ENCODE measurements around the gene CDIP1.

The CDIP1 gene

DNA sequence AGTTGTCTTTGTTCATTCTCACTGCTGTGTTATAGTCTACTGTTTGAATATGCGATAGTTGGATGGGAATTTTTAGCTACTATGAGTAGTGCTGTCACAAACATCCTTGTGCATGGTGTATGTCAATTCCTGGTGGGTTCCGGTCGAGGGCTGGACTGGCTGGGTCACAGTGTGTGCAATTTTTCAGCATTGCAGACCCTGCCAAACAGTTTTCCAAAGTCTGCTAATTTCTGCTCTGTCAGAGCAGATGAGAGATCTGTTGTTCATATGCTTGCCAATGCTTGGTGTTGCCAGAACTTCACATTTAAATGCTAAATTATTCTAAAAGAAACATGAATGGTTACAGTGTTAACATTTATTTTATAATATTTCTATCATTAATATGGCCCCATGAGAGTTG is 14.0 kb upstream of the CDIP1 start:
- no peaks in the 10 kb centered on the region for H3K4me1 ChIP-seq (ENCODE audit: low read length)
- H3K9me3 ChIP-seq (replicated peaks; ENCODE audit: insufficient read depth, low read length) = no peaks in the 10 kb centered on the region
- no peak overlapping the region for H3K27ac ChIP-seq (ENCODE audit: low read length)
- no peak overlapping the region for H3K9ac ChIP-seq (ENCODE audit: low read length)
- H3K36me3 ChIP-seq (replicated peaks; ENCODE audit: insufficient read depth, low read length) = no peaks in the 10 kb centered on the region
- no peak overlapping the region for H3K4me2 ChIP-seq (ENCODE audit: low read depth, low read length)
- no peak for DNase-seq
- no peaks in the 10 kb centered on the region for H4K20me1 ChIP-seq (ENCODE audit: insufficient read depth, low read length)
- H3K9me2 ChIP-seq (replicated peaks; ENCODE audit: insufficient read depth, low read length) = no peaks in the 10 kb centered on the region
- TF ChIP-seq, protein P1, sequence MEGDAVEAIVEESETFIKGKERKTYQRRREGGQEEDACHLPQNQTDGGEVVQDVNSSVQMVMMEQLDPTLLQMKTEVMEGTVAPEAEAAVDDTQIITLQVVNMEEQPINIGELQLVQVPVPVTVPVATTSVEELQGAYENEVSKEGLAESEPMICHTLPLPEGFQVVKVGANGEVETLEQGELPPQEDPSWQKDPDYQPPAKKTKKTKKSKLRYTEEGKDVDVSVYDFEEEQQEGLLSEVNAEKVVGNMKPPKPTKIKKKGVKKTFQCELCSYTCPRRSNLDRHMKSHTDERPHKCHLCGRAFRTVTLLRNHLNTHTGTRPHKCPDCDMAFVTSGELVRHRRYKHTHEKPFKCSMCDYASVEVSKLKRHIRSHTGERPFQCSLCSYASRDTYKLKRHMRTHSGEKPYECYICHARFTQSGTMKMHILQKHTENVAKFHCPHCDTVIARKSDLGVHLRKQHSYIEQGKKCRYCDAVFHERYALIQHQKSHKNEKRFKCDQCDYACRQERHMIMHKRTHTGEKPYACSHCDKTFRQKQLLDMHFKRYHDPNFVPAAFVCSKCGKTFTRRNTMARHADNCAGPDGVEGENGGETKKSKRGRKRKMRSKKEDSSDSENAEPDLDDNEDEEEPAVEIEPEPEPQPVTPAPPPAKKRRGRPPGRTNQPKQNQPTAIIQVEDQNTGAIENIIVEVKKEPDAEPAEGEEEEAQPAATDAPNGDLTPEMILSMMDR (IDR thresholded peaks at IDR 0.05; ENCODE audit: low read length) = no peak
- TF ChIP-seq EZH2 (optimal IDR thresholded peaks at IDR 0.05; ENCODE audit: low read depth, low read length) (no peak), EZH2phosphoT487 (IDR thresholded peaks at IDR 0.05; ENCODE audit: low read length) (no peak)
- no peaks in the 10 kb centered on the region for H3F3A ChIP-seq (ENCODE audit: insufficient read depth, low read length)
- H3K27me3 ChIP-seq (replicated peaks; ENCODE audit: insufficient read depth, low read length) = no peaks in the 10 kb centered on the region
- H3K79me2 ChIP-seq (ENCODE audit: low read length) = no peaks in the 10 kb centered on the region
- no peak overlapping the region for H3K4me3 ChIP-seq (ENCODE audit: low read length)
- H2AFZ ChIP-seq (ENCODE audit: low read length) = no peak overlapping the region

DNA sequence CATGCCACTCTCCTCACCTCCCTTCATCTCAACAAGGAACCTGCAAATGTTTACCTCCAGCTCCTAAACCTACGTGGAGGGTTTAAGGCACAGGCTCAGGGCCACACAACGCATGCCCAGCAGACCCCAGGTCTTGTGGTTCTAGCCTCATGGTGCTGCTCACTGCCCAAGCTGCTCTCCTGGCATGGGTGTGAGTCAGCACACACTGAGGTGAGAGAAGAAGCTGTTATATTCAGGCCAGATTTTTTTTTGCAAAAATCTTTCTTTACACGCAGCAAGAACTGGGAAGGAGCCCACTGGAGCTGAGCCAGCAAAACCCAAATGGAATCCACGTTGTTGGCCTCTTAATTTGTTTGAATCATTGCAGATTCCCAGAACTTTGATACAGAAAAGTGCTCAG is 12.0 kb upstream of the CDIP1 start:
- DNase-seq = no peak
- Histone ChIP-seq H3K79me2 (ENCODE audit: low read length) (no peaks in the 10 kb centered on the region), H3K4me3 (ENCODE audit: low read length) (no peak overlapping the region), H2AFZ (ENCODE audit: low read length) (no peak overlapping the region), H3K36me3 (replicated peaks; ENCODE audit: insufficient read depth, low read length) (no peaks in the 10 kb centered on the region), H3K4me1 (ENCODE audit: low read length) (no peaks in the 10 kb centered on the region), H4K20me1 (ENCODE audit: insufficient read depth, low read length) (no peaks in the 10 kb centered on the region), H3K9ac (ENCODE audit: low read length) (no peak overlapping the region), H3K4me2 (ENCODE audit: low read depth, low read length) (no peak overlapping the region), H3F3A (ENCODE audit: insufficient read depth, low read length) (no peaks in the 10 kb centered on the region), H3K27ac (ENCODE audit: low read length) (no peak overlapping the region), H3K9me2 (replicated peaks; ENCODE audit: insufficient read depth, low read length) (no peaks in the 10 kb centered on the region), H3K9me3 (replicated peaks; ENCODE audit: insufficient read depth, low read length) (no peaks in the 10 kb centered on the region), H3K27me3 (replicated peaks; ENCODE audit: insufficient read depth, low read length) (no peaks in the 10 kb centered on the region)
- TF ChIP-seq, protein P1 (IDR thresholded peaks at IDR 0.05; ENCODE audit: low read length) = no peak
- TF ChIP-seq EZH2phosphoT487 (IDR thresholded peaks at IDR 0.05; ENCODE audit: low read length) (no peak), EZH2 (optimal IDR thresholded peaks at IDR 0.05; ENCODE audit: low read depth, low read length) (no peak)

DNA sequence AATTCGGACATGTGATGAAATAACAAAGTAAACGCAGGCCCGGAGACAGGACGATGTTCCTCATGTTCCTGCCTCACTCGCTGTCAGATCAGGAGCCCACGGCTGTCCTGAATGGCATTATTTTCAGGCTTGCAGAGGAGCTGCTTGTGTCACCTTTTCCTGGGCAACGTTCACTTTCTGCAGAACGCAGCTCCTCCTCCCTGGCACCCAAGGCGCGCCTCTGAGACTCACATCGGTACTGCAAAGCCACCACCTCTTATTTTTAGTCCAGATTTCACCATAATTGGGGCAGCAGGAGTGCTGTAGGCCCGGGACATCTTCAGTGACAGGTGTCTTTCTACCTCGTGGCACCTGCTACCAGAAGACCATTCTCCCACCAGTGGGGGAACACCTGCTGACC is 9.6 kb upstream of the CDIP1 start:
- H3K27ac ChIP-seq (ENCODE audit: low read length) = no peak overlapping the region
- no peak for TF ChIP-seq EZH2 (optimal IDR thresholded peaks at IDR 0.05; ENCODE audit: low read depth, low read length)
- TF ChIP-seq EZH2phosphoT487 (IDR thresholded peaks at IDR 0.05; ENCODE audit: low read length) = no peak
- TF ChIP-seq, protein P1 (IDR thresholded peaks at IDR 0.05; ENCODE audit: low read length) = no peak
- no peaks in the 10 kb centered on the region for H4K20me1 ChIP-seq (ENCODE audit: insufficient read depth, low read length)
- H3F3A ChIP-seq (ENCODE audit: insufficient read depth, low read length) = no peaks in the 10 kb centered on the region
- no peak overlapping the region for H3K9ac ChIP-seq (ENCODE audit: low read length)
- no peak overlapping the region for H3K4me3 ChIP-seq (ENCODE audit: low read length)
- H2AFZ ChIP-seq (ENCODE audit: low read length) = 0 out of 2 replicates have a peak overlapping the region, but pooled peaks have one; percentile 18
- H3K27me3 ChIP-seq (replicated peaks; ENCODE audit: insufficient read depth, low read length) = no peaks in the 10 kb centered on the region
- H3K4me2 ChIP-seq (ENCODE audit: low read depth, low read length) = peak overlapping the region; percentile 1; the same call in 1 of the 2 replicates
- no peaks in the 10 kb centered on the region for H3K9me3 ChIP-seq (replicated peaks; ENCODE audit: insufficient read depth, low read length)
- no peaks in the 10 kb centered on the region for H3K36me3 ChIP-seq (replicated peaks; ENCODE audit: insufficient read depth, low read length)
- H3K79me2 ChIP-seq (ENCODE audit: low read length) = no peaks in the 10 kb centered on the region
- no peaks in the 10 kb centered on the region for H3K9me2 ChIP-seq (replicated peaks; ENCODE audit: insufficient read depth, low read length)
- DNase-seq = peak; percentile 27
- H3K4me1 ChIP-seq (ENCODE audit: low read length) = no peaks in the 10 kb centered on the region

All from MM.1S (cell line).